HG02852 (cell line): ENCODE data around the gene EPO.

ENCODE experiments used
- ATAC-seq: cut with Tn5 transposase; IDR thresholded peaks from one replicate; pipeline ENCODE4 v1.9.1; 2021; ENCODE audit warnings: mild to moderate bottlenecking, moderate library complexity; ENCODE audit not compliant: unreplicated experiment

The EPO gene

DNA sequence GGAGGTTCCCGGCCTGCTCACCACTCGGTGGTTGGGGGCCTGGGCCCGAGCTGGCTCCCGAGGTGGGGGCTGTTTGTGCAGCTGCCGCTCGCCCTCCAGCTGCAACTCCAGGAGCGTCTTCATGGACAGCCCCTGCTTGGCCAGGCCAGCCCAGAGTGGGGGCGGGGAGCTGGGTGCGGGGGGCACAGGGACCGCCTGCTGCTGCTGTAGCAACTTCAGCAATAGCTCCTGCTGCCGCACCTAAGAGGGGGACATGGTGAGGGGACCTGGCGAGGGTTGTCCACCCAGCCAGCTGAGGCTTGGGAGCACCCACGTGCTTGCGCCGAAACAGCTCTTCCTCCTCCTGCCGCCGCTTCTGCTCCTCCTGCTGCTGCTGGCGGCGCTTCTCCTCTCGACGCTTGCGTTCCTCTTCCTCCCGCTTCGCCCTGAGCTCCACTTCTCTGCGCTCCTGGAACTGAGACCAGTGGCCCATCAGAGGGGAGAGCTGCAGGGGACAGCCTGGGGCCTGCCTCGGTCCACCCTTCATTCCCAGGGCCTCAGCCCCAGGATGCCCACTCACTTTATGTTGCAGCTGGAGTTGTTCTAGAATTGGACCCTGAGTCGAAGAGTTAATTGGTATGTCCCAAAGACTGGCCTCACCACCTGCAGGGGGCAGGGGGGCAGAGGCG is 37.1 kb upstream of the EPO start:
- no peak for ATAC-seq

DNA sequence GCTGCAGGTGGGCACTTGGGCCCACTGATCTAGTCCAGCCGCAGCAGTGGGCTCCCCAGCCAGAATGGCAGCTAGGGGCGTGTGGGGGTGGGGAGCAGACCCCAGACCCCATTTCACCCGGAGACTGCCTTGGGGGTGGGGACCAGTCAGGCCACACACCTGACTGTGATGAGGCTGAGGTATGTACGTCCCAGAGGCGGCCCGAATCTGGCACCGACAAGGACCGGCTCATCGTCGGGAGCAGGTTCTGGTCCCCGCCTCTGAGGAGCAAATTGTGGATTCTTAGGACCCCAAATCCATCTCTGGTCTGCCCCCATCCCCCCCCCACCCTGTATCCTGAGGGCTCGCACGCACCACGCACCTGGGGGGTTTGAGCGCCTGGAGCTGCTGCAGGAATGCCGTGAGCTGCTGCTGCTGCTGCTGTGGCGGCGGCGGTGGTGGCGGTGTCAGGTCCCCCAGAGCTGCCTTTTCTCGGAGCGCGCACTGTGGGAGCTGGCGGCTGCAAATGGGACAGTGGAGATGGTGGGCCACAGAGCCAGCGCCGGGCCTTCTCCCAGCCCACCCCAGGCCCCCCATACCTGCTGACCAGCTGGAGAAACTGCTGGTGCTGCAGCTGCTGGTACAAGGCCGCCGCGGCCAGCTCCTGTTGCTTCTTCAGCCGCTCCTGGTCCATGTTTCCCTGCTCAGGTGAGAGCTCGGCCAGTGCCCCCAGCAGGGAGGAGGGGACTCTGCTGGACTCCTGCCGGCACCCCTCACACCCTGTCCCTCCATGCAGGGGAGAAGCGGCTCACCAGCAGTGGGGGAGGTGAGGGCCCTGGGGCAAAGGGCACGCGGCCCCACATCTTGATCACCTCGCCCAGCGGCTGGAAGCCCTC is 36.4 kb upstream of the EPO start:
- no peak for ATAC-seq

DNA sequence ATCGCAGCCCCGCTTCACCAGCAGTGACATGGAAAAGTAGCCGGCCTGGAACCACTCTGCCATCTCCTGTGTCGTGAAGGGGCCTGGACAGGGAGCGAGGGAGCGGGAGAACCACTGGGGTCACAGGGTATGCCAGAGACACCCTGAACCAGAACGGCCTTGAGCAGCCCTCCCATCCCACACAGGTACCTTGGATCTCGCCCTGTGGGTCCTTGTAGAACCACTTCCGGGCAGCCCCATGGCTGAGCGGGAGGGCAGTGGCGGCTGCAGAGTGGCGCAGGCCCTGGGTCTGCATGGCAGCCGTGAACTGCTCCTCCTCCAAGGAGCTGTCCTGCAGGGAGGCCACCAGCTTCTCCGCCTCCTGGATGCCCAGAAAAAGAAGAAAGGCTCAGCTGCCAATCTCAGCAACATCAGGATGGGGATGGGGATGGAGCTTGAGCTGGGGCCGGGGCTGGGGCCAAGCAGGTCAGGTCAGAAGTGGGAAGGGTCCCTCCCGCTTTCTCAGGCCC is 35.7 kb upstream of the EPO start:
- ATAC-seq, result no peak

DNA sequence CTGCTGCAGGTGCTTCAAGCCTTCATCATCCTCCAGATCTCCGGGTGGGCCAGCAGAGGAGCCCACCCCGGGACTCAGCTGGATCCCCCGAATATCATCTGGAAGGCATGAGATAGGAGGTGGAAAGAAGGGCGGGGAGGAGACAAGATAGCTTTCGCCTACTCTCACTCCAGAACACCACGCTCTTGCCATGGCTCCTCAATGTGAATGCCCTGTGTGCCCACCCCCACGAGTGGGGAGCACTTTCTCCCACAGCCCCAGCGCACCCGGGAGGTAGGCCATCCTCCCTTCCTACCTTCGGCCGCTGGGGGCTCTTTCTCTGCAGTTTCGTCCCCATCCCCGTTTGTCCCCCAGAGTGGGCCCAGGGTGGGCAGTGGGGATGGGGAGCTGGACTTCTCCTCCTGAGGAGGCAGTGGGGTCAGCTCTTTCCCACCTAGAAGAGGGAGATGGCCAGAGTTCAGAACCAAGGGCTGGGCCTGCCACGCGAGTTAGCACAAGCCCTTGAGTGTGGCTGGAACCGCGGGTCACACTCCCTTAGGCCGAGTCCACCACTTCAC is 35.1 kb upstream of the EPO start:
- no peak for ATAC-seq

DNA sequence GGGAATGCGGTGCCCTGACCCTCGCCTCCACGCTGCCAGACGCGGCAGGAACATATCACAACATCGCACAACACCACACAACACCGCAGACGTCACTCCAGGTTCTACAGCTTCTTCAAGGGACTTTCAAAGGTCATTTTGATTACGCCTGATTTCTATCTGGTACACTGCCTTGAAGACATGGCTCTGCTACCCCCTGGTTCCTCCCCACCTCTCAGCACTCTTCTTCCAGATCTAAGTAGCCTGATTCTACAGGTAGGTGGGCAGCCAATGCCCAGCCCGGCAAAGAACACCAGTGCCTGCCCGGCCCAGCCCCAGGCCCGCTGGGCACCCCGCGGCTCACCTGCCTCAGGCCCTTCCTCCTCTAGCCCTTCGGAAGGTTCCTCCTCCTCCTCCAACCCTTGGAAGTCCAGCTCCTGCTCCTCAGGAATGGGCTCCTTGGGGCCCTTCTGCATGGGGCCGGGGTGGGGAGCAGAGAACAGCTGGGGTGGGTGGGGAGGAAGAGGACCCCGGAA is 34.6 kb upstream of the EPO start:
- ATAC-seq, result no peak

DNA sequence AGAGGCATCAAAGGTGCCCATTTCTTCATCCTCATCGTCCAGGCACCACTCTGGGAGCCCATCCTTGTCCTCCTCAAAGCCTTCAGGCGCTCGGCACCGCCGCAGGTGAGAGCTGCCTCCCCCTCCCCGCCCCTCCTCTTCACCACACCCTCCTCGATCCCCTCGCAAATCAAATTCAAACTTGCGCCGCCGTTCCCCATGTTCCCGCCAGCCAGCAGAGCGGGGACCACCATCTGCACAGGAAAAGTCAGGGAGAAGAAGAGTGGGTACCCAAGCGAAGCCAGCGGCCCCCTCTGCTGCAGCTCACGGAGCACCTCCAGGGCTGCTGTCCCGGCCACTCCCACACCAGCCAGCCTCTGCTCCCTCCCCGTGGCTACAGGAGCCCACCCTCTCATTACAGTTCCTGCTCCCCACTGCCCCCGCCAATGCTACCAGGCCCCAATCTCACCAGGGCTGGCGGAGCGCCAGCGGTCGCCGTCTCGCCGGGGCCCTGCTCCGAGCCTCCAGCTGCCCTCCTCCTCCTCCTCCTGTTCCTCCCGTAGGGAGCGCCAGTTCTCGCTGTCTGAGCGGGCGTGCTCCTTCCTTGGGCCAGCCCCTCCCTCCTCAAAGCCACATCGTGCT is 34.0 kb upstream of the EPO start:
- no peak for ATAC-seq

DNA sequence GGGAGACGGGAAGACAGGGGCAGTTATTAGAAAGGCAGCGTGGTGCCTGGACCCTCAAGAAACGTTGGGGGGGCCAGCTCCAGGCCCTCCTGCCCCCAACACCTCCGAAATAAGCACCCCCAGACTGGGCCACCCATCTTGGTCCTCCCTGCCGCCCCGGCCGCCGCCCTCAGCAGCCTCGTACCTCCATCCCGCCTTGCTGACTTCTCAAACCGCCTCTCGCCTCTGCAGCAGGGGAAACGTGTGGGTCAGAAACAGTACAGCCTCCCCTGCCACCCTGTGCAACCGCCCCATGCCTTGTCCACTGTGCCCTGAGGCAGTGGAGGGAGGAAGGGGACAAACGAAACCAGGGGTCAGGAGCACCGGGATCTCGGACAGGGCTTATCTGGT is 33.5 kb upstream of the EPO start:
- no peak for ATAC-seq

DNA sequence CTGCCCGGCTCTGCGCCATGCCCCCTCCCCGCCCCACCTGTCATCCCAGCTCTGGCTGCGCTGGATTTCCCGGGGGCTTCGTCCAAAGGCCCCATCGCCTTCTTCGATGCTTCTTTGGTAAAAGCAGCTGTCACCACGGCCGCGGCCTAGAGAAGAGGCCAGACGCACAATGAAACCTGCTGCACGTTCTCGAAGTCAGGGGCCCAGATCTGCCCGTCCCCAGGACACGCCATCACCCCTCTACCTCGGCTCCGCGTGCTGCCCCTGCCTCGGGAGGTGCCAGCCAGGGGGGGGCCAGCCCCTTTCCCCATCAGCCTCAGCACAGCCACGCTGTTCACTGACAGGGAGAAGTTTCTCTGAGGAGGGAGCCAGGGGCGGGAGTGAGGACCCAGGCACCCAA is 33.0 kb upstream of the EPO start:
- ATAC-seq, result no peak

DNA sequence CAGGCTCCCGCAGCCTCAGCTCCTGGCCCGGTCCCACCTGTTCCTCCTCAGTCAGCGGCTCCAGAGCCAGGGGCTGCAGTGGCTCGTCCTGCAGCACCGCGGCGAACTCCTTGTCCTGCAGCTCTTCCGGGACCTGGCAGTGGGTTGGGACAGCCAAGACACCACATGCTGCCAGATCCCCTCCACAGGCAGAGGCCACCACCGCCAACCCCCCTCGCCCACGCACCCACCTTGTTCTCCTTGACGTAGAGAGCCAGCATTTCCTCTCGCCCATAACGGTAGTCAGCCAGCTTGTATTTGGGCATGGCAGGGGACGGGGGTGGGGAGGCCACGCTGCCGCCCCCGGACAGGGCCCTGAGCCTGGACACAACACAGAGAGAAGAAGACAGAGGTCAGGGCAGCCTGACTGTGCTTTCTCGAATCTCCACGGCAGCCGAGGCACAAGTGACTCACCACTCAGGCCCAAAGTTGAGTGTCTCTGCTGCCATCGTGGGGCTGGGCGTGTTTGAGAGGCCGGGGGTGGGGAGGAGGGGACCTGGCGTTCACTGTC is 32.4 kb upstream of the EPO start:
- ATAC-seq, result no peak

DNA sequence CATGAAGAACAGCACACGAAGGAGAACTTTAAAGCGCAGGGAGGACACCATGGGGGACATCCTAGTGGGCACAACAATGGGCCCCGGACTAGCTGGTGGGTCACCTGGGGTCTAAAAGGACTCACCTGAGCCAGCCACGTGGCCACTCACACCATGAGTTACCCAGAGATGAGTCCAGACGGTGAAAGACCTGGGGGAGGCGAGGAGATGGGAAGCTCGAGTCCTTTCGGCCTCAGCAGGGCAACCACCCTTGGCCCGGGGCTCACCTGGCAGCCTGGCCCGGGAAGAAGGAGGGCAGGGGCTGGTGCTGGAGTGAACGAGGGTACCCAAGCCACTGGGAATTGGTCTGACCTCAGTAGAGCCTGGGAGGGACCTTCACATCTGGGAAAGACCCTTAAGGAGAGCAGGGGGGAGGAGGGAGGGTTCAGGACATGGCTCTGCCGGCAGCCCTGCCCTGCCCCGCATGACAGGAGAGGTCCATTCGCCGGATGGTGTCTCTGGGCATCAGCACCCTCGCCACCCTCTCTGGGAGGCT is 31.9 kb upstream of the EPO start:
- ATAC-seq, result no peak

DNA sequence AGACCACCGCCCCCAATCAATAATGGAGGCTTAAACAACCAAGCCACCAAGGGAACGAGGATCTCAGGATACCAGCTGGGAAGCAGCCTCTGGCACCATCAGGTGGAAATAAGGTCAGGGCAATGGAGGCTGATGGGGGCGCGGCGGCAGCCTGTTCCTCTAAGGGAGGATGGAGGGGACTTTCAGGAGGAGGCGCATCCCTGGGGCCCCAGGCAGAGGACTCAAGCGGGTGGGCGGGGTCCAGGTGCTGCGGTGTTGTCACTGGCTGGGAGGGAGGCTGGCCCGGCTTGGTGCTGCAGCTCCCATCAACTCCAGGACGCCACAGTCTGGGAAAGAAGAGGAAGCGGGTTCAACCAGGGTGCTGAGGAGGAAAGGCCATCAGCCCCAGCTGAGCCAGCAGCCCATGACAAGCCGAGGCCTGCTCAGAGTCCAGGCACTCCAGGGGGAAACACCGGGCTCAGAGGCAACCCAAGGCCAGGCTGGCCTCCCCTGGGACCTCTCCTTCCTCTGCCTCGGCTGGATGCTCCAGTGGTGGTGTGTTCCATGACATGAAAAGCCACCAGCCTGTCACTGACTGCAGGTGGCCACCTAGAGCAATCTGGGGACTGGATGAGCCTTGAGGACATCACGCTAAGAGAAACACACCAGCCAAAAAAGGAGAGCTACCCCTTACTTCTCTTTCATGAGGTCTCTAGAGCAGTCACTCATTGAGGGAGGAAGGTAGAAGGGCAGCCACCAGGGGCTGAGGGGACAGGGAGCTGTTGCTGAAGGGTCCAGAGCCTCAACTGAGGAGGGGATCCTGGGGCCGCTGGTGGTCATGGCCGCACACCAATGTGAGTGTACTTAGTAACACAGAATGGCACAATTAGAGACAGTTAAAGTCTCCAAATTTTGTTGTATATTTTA is 30.8 kb upstream of the EPO start:
- no peak for ATAC-seq

DNA sequence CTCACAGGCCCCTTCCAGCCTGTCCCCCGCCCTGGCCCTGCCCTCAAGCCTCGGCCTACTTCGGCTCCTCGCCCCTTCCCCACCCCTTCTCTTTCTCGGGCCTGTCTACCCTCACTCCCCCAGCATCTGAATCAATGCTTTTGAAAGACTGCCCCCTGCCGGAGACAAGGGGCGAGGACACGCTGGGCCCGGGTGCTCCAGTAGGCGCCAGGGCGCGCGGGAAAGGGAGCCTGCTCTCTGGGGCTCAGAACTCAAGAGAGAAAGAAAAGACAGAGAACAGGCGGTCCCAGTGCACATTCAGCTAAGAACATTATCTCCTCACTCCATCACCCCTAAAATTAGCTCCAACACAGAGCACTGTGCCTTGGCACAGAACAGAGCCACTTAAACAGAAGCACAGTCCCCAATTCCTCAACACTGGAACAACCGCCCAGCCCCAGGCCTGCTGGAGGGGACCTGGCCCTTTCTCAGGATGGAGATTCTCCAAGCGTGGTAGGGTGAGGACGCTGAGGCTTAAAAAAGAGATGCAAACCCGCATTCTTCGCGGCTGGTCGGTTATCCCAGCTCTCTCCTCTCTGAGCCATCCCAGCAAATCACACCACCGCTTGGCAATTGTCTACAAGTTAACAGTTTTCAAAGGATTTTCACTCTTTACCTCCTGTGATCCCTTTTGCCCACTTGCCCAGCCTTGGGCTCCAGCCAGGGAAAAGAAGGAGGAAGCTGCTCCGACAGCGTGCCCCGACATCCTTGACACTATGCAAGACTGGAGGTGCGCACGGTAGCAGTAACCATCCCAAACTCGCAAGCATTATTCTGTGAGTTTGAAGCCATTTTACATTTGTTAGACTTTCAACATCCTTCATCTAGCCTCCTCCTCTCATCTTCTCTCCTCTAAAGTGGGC is 28.3 kb upstream of the EPO start:
- no peak for ATAC-seq

DNA sequence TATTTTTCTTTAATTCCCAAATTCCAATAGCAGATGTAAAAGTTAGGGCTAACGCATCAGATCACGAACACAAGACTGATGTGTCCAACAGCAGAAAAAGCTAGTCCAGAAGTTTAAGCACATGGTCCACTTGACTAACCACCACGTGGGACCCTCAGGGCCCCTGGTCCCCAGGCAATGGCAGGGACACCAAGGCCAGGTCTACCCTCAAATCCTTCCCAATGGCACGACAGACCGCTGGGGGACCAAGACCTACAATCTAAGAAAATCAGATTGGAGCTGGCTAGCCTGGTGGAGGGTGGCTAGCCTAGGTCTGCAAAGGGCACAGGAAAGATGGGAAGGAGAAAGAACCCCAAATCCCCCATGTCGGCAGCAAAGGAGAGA is 27.7 kb upstream of the EPO start:
- no peak for ATAC-seq

DNA sequence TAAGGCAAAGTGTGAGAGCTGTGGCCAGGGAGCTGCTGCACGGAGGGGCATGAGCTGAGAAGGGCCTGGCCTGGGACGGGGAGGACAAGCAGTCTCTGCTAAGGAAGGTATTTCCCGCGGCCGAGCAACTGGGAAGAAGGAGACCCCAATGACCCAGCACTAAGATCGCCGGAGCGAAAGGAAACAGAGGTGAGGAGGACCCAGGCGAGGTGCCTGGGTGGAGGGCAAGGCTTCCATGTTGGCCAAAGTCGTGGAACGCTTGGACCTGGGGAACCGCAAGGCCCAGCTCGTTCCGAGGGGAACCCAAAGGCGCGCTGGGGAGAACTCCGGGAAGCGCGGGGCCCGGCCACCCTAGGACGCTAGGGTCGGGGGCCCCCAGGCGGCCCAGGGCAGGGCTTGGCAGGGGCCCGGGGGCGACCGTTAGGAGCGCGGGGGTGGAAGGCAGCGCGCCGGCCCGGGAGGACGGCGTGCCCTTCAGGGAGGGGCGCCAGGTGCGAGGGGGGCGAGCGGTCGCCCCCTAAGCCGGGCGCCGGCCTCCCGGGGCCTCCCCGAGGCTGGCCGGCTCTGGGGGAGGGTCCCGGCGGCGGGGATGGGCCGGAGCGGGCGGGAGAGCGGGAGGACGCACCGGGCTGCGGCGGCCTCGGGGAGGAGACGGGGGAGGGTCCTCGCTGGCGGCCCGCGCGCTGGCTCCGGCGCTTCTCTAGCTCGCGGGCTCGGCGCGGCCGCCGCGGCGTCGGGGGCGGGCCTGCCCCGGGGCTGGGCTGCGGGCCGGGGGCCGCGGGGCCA is 26.8 kb upstream of the EPO start:
- ATAC-seq, result peak; percentile 27

DNA sequence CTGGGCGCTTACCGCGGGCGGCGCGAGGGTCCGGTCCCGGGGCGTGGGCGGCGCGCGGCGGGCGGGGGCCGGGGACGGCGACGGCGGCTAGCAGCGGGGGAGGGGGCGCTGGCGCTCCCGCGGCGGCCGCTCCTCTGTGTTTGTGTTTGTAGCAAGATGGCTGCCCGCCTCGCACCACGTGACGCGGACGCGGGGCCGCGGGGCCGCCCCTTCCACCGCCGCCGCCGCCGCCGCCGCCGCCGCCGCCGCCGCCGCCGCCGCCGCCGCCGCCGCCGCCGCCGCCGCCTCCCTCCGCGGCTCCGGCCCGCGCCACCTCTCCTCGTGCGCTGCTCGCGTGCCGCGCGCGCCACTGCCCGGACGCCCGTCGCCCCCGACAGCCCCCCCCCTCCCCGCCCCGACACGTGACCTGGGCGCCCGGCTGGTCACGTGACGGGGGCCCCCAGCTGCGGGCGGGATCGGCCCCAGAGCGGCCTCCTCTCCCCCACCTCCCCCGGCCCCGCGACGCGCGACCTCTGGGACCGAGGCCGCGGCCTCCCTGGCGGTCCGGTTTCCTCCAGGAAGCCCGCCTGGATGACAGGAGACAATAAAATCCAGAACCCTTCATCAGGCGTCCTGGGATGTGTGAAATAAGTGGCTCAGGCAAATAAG is 26.0 kb upstream of the EPO start, which contains the start of gene GIGYF1:
Gene GIGYF1, minus strand, starts transcription at position 153 of the 648 bp plus-strand sequence. CDS start 6,012 bp downstream, outside the sequence.
- peak; percentile 46 for ATAC-seq

DNA sequence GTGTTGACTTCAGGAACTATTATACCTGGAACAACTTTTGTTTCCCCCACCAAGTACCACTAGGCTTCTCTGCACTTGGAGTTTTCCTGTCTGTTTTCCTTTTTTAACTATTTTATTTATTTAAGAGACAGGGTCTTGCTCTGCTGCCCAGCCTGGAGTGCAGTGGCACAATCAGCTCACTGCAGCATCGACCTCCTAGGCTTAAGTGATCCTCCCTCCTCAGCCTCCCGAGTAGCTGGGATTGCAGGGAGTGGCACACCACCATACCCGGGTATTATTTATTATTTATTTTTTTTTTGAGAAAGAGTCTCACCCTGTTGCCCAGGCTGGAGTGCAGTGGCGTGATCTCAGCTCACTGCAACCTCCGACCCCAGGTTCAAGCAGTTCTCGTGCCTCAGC is 24.1 kb upstream of the EPO start:
- no peak for ATAC-seq

DNA sequence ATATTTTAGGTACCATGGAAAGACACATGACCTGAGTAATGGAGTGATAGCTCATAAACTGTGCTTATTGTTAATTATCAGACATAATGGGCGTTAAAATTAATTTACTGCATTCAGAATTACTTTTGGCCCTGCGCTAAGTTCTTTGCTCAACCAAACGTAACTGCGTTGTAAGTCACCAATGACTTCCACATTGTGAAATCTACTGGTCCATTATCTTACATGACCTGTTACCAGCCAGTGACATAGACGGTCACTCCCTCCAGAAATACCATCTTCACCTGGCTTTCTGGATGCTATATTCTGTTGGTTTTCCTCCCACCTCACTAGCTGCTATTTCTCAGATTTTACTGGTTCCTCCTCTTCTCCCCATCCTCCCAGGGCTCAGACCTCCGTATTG is 21.2 kb upstream of the EPO start:
- no peak for ATAC-seq
